Right lobe of liver (tissue), 6 donors: Measurements from ENCODE around the gene RABEP1. TPM values are rescaled to one million over a fixed set of nuclear protein-coding genes. Genes with fewer than 3 reads are reported as not detected.

ENCODE experiments used
- ATAC-seq, 4 donors: fragments of 200-7000 bp; cut with Tn5 transposase; one replicate each; pipeline ENCODE4 v1.9.1; 2020; ENCODE audit warnings: mild to moderate bottlenecking in 4 of 4, moderate library complexity in 4 of 4
- DNase-seq, 3 donors: peaks; one replicate each; pipeline ENCODE4 v3.0.0-alpha.2; 2020
- H3K27ac ChIP-seq, 3 donors: fragments of 200-600 bp; one replicate each; pipeline ENCODE4 v1.8.0; 2022
- H3K27me3 ChIP-seq, 2 donors: fragments of 200-600 bp; one replicate each; pipeline ENCODE4 v1.8.0; 2022
- H3K36me3 ChIP-seq, 4 donors: fragments of 200-600 bp; sonication (generic) in 1 of 4; one replicate each; pipeline versions ENCODE4 v1.5.1 to v1.8.0; 2017 to 2022; ENCODE audit warnings: control low read depth in 1 of 4
- H3K4me1 ChIP-seq, 4 donors: fragments of 200-600 bp; sonication (generic) in 1 of 4; one replicate each; pipeline versions ENCODE4 v1.5.1 to v1.8.0; 2017 to 2022; ENCODE audit warnings: control low read depth in 1 of 4
- H3K4me3 ChIP-seq, 3 donors: fragments of 200-600 bp; one replicate each; pipeline ENCODE4 v1.8.0; 2022
- H3K9me3 ChIP-seq, 4 donors: fragments of 200-600 bp; sonication (generic) in 1 of 4; one replicate each; pipeline versions ENCODE4 v1.5.1 to v1.8.0; 2017 to 2022; ENCODE audit warnings: control low read depth in 1 of 4
- POLR2A ChIP-seq: fragments of 450-650 bp; IDR thresholded peaks from one replicate; pipeline ENCODE4 v1.6.1; 2017; ENCODE audit warnings: antibody characterized with exemption, mild to moderate bottlenecking
- WGBS: methylation state at CpG from one replicate; pipeline ENCODE4 v1.1.6; 2018; ENCODE audit warnings: low coverage, low lambda C conversion rate; ENCODE audit not compliant: insufficient coverage; ENCODE audit errors: missing lambda C conversion rate; 5-methylcytosine and 5-hydroxymethylcytosine counted together
- intact Hi-C, 2 donors: fragments of 100-400 bp; cut with DNase I; formaldehyde crosslinking; loops; one replicate each; pipeline versions ENCODE4 v1.11.2 to v1.14.1; 2022
- total RNA-seq, 6 experiments: library from RNA; depleted of rRNA in 2 of 6; stranded (reverse); fragments of >200 nt in 2 of 6; fragmentation: NEBNext Ultra II Directional in 3 of 6; extraction: Animal tissue kit (Norgen Biotek cat#: 25700) in 3 of 6; gene quantifications; one replicate each; pipeline versions ENCODE4 v1.1.0 to v1.2.4, GENCODE V29; 2016 to 2023
- TF ChIP-seq, protein P1 (sequence below), 4 donors: fragments of 200-600 bp in 3 of 4; fragments of 450-650 bp in 1 of 4; IDR thresholded peaks; one replicate each; pipeline versions ENCODE4 v1.5.1 to v1.8.0; 2016 to 2022; ENCODE audit warnings: antibody characterized with exemption in 4 of 4, mild to moderate bottlenecking in 2 of 4
- donor health status: DM: no; HTN: yes; CAD: no.
- donor health status: DM: no; HTN: no; CAD: no.
- donor health status: DM: no; HTN: no; CAD: no.
- donor health status: DM: no; HTN: yes; CAD: no.
- donor health status: DM: no; HTN: yes; CAD: no.

RABEP1 gene
- total RNA-seq, 6 experiments from 2014 or later, result 15.5 to 25.4 (median 21.1) TPM

DNA sequence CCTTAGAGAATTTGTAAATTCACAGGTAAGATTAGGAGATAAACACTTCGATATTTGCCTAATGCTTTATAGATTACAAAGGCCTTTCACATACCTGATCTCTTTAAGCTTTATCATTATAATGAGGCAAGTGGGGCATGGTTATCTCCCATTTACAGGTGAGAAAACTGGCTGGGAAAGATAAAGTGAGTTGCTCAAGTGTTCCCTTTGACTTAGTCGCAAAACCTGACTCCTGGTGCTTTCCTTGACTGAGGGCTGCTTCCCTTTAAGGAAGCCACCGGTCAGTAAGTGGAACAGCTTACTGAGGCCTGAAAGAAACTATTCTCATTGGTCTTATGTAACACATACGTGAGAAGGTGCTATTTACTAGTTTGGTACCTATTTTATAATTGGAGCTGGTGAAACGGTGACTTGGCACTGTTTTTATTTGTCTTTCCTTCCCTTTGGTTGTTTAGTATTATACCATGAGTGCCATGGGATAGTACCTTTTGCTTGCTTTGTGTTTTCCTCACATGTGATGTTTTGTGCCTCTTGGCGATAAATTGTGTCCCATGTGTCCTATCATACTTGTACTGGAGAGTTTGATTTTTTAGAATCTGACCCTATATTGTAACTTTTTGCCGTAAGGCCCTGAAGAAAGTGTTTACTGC is 80.2 kb downstream of the RABEP1 start:
- Histone ChIP-seq H3K4me1 (no peaks in the 10 kb centered on the region), H3K4me3 (no peak overlapping the region), H3K27me3 (no peaks in the 10 kb centered on the region), H3K27ac (no peak overlapping the region), H3K36me3 (peaks cover 0 to 46% (median 7%) of the 10 kb centered on the region in 4 donors), H3K9me3 (no peaks in the 10 kb centered on the region)
- intact Hi-C loops, result no loop called here
- WGBS, result 61% methylated on average over 7 of the region's 7 CpGs
- DNase-seq, result no peak
- ATAC-seq, result peak; percentile 31 to 58 (median 54)
- TF ChIP-seq, protein P1, sequence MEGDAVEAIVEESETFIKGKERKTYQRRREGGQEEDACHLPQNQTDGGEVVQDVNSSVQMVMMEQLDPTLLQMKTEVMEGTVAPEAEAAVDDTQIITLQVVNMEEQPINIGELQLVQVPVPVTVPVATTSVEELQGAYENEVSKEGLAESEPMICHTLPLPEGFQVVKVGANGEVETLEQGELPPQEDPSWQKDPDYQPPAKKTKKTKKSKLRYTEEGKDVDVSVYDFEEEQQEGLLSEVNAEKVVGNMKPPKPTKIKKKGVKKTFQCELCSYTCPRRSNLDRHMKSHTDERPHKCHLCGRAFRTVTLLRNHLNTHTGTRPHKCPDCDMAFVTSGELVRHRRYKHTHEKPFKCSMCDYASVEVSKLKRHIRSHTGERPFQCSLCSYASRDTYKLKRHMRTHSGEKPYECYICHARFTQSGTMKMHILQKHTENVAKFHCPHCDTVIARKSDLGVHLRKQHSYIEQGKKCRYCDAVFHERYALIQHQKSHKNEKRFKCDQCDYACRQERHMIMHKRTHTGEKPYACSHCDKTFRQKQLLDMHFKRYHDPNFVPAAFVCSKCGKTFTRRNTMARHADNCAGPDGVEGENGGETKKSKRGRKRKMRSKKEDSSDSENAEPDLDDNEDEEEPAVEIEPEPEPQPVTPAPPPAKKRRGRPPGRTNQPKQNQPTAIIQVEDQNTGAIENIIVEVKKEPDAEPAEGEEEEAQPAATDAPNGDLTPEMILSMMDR (IDR thresholded peaks at IDR 0.05), result no peak

DNA sequence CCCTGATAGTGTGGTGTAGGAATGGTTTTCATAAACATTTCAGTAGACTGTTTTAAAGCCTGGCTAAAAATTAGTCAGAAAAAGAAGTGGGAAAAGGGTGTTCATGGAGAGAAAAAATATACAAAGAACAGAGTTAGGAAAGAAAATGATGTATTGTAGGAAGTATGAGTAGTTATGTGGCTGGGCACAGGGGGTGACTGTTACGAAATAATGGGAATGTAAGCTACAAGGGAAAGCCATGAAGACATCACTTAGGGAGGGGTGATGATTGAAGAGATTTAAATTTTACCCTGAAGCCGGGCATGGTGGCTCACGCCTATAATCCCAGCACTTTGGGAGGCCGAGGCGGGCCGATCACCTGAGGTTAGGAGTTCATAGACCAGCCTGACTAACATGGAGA is 82.1 kb downstream of the RABEP1 start:
- 56% methylated on average over 1 of the region's 6 CpGs for WGBS
- TF ChIP-seq POLR2A, result no peak
- TF ChIP-seq, protein P1 (IDR thresholded peaks at IDR 0.05), result no peak
- H3K4me1 ChIP-seq, result no peaks in the 10 kb centered on the region
- H3K4me3 ChIP-seq, result no peak overlapping the region
- ATAC-seq, result no peak
- DNase-seq, result no peak
- H3K9me3 ChIP-seq, result no peaks in the 10 kb centered on the region
- intact Hi-C loops, result no loop called here
- H3K27me3 ChIP-seq, result no peaks in the 10 kb centered on the region
- H3K36me3 ChIP-seq, result peaks cover 0 to 51% (median 11%) of the 10 kb centered on the region in 4 donors
- H3K27ac ChIP-seq, result no peak overlapping the region

DNA sequence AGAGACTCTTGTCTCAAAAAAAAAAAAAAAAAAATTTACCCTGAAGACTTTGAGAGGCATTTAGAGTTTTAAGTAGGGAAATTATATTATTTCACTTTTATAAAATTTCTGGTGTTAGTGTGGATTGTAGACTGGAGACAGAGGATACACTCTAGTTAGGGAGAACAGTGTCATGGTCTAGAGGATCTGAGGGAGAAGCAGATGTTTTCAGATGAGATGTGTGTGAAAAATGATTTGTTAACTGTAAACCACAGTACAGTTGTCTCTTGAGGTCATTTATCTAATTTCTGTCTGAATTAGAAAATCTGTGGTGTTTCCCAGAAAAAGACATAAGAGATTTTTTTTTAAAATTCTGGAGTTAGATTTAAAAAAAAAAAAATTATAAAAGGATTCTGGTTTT is 82.6 kb downstream of the RABEP1 start:
- Histone ChIP-seq H3K36me3 (peaks cover 0 to 55% (median 11%) of the 10 kb centered on the region in 4 donors), H3K4me3 (no peak overlapping the region), H3K27me3 (no peaks in the 10 kb centered on the region), H3K27ac (no peak overlapping the region), H3K4me1 (no peaks in the 10 kb centered on the region), H3K9me3 (no peaks in the 10 kb centered on the region)
- TF ChIP-seq POLR2A, result no peak
- TF ChIP-seq, protein P1 (IDR thresholded peaks at IDR 0.05), result no peak
- no peak for DNase-seq
- intact Hi-C loops, result no loop called here
- no peak for ATAC-seq

DNA sequence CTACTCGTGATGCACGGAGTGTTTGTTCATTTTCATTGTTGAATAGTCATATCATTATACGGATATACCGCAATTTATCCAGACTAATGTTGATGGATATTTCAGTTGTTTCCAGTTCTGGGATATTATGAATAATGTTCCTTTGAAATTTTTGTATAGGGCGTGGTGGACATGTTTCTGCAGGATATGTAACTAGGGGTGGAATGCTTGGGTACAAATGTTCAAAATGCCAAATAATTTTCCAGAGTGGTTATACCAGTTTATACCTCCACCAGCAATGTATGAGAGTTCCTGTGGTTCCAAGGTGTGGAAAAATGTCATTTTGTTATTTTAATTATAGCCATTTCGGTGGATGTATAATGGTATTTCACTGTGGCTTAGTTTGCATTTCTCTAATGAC is 83.7 kb downstream of the RABEP1 start:
- ATAC-seq (no peak), DNase-seq (no peak)
- peaks cover 0 to 55% (median 11%) of the 10 kb centered on the region in 4 donors for H3K36me3 ChIP-seq
- H3K9me3 ChIP-seq, result no peaks in the 10 kb centered on the region
- TF ChIP-seq, protein P1 (IDR thresholded peaks at IDR 0.05), result no peak
- no peak for TF ChIP-seq POLR2A
- WGBS, result 93% methylated on average over 6 of the region's 6 CpGs
- intact Hi-C loops, result no loop called here
- H3K27ac ChIP-seq, result no peak overlapping the region
- no peak overlapping the region for H3K4me3 ChIP-seq
- no peaks in the 10 kb centered on the region for H3K4me1 ChIP-seq
- no peaks in the 10 kb centered on the region for H3K27me3 ChIP-seq

DNA sequence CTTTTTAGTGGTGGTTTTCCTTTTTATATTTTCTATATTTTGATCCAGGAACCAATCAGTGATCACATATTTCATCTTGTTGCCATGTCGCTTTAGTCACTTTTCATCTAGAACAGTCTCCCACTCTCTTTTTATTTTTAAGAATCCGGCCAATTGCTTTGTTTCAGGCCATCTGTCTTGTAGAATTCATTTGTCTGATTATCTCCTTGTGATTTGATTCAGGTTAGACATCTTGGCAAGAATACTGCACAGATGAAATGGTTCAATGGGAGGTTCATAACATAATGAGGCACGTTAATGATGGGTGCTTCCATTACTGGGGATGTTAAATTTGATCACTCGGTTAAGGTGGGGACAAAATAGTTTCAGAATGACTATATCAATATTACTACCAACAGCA is 88.3 kb downstream of the RABEP1 start:
- no peak overlapping the region for H3K4me3 ChIP-seq
- H3K27ac ChIP-seq, result no peak overlapping the region
- TF ChIP-seq, protein P1 (IDR thresholded peaks at IDR 0.05), result no peak
- no peak for TF ChIP-seq POLR2A
- no peaks in the 10 kb centered on the region for H3K9me3 ChIP-seq
- DNase-seq (no peak), ATAC-seq (no peak)
- H3K27me3 ChIP-seq, result no peaks in the 10 kb centered on the region
- peaks cover 0 to 49% (median 10%) of the 10 kb centered on the region in 4 donors for H3K36me3 ChIP-seq
- H3K4me1 ChIP-seq, result no peaks in the 10 kb centered on the region
- 95% methylated on average over 4 of the region's 4 CpGs for WGBS
- intact Hi-C loops, result no loop called here
